CD4-positive, alpha-beta T cell treated with Interleukin-2 at 100 ng/mL for 4 hours (primary cell): ENCODE measurements around the gene THAP2.

ENCODE experiments used
- DNase-seq: peaks from one replicate; pipeline ENCODE4 v3.0.0-alpha.2; 2020; ENCODE audit warnings: low spot score

THAP2 gene

GRCh38 chr12:71703206-71703605, 39.1 kb downstream of the THAP2 start:
- no peak for DNase-seq

GRCh38 chr12:71704920-71705319, 40.8 kb downstream of the THAP2 start:
- DNase-seq = no peak

GRCh38 chr12:71708658-71709057, 44.6 kb downstream of the THAP2 start:
- no peak for DNase-seq

GRCh38 chr12:71710276-71711125, 46.4 kb downstream of the THAP2 start:
- no peak for DNase-seq

GRCh38 chr12:71718611-71719010, 54.5 kb downstream of the THAP2 start:
- no peak for DNase-seq

- no peak for DNase-seq
Measured at GRCh38 chr12:71719647-71720370, 55.7 kb downstream of the THAP2 start.

GRCh38 chr12:71721783-71722505, 57.8 kb downstream of the THAP2 start:
- no peak for DNase-seq

- DNase-seq = no peak
Measured at GRCh38 chr12:71725011-71725410, 60.9 kb downstream of the THAP2 start.

- no peak for DNase-seq
Measured at GRCh38 chr12:71726548-71726947, 62.4 kb downstream of the THAP2 start.

GRCh38 chr12:71727958-71728357, 63.9 kb downstream of the THAP2 start:
- DNase-seq = no peak
